ENCODE results near the gene TASOR2.

Gene TASOR2

GRCh38 chr10:5640036-5640435 is 44.6 kb upstream of the TASOR2 start:
- Histone ChIP-seq H3K27me3 (ENCODE audit: control insufficient read depth, insufficient read depth, low read length) (no peaks in the 10 kb centered on the region), H2AFZ (no peak overlapping the region), H3K36me3 (ENCODE audit: control insufficient read depth, insufficient read depth, low read length) (no peaks in the 10 kb centered on the region)

DNA sequence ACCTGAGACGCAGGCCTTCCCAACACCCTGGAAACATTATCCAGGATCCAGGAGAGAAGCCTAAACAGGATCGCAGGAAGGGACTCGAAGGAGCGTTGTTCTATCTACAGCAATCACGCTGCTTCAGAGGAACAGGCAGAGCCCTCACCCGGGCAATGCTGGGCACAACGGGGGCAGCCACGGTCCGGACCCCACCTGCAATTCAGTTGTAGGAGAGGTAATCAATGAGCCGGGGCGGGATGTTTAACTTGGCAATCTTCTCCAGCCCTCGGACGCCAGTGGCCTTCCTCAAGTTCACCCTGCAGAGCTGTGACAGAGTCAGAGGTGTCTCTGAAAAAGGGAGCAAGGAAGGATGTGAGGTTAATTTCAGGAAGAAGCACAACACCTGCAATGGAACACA is 44.1 kb upstream of the TASOR2 start:
- Histone ChIP-seq H3K79me2 (no peaks in the 10 kb centered on the region), H2AFZ (no peak overlapping the region), H3K4me2 (ENCODE audit: low read length) (no peak overlapping the region), H3K9ac (no peak overlapping the region), H3K4me3 (ENCODE audit: low read depth, low read length) (no peak overlapping the region), H3K27me3 (ENCODE audit: control insufficient read depth, insufficient read depth, low read length) (no peaks in the 10 kb centered on the region), H3K36me3 (ENCODE audit: control insufficient read depth, insufficient read depth, low read length) (no peaks in the 10 kb centered on the region), H3K4me1 (no peaks in the 10 kb centered on the region), H3K9me3 (ENCODE audit: control insufficient read depth, low read length) (no peaks in the 10 kb centered on the region), H3K27ac (no peak overlapping the region)
- TF ChIP-seq, protein P1, sequence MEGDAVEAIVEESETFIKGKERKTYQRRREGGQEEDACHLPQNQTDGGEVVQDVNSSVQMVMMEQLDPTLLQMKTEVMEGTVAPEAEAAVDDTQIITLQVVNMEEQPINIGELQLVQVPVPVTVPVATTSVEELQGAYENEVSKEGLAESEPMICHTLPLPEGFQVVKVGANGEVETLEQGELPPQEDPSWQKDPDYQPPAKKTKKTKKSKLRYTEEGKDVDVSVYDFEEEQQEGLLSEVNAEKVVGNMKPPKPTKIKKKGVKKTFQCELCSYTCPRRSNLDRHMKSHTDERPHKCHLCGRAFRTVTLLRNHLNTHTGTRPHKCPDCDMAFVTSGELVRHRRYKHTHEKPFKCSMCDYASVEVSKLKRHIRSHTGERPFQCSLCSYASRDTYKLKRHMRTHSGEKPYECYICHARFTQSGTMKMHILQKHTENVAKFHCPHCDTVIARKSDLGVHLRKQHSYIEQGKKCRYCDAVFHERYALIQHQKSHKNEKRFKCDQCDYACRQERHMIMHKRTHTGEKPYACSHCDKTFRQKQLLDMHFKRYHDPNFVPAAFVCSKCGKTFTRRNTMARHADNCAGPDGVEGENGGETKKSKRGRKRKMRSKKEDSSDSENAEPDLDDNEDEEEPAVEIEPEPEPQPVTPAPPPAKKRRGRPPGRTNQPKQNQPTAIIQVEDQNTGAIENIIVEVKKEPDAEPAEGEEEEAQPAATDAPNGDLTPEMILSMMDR (IDR thresholded peaks at IDR 0.05): no peak

More at GRCh38 chr10:5640036-5640435, 44.6 kb upstream of the TASOR2 start:
- no peaks in the 10 kb centered on the region for H3K79me2 ChIP-seq
- no peak overlapping the region for H3K4me2 ChIP-seq (ENCODE audit: low read length)
- H3K9ac ChIP-seq: no peak overlapping the region
- TF ChIP-seq, protein P1 (IDR thresholded peaks at IDR 0.05): no peak
- H3K27ac ChIP-seq: no peak overlapping the region
- H3K4me3 ChIP-seq (ENCODE audit: low read depth, low read length): no peak overlapping the region
- no peaks in the 10 kb centered on the region for H3K9me3 ChIP-seq (ENCODE audit: control insufficient read depth, low read length)
- H3K4me1 ChIP-seq: no peaks in the 10 kb centered on the region

- TF ChIP-seq, protein P1 (IDR thresholded peaks at IDR 0.05): no peak
- Histone ChIP-seq H3K79me2 (no peaks in the 10 kb centered on the region), H3K36me3 (ENCODE audit: control insufficient read depth, insufficient read depth, low read length) (no peaks in the 10 kb centered on the region), H3K4me3 (ENCODE audit: low read depth, low read length) (no peak overlapping the region), H3K27ac (no peak overlapping the region), H3K4me1 (no peaks in the 10 kb centered on the region), H3K27me3 (ENCODE audit: control insufficient read depth, insufficient read depth, low read length) (no peaks in the 10 kb centered on the region), H3K9me3 (ENCODE audit: control insufficient read depth, low read length) (no peaks in the 10 kb centered on the region), H2AFZ (no peak overlapping the region), H3K4me2 (ENCODE audit: low read length) (no peak overlapping the region), H3K9ac (no peak overlapping the region)
Observed at GRCh38 chr10:5641501-5641900, 43.1 kb upstream of the TASOR2 start.

GRCh38 chr10:5643346-5644067 is 41.1 kb upstream of the TASOR2 start:
- H3K4me1 ChIP-seq: no peaks in the 10 kb centered on the region
- no peak overlapping the region for H3K27ac ChIP-seq
- no peaks in the 10 kb centered on the region for H3K9me3 ChIP-seq (ENCODE audit: control insufficient read depth, low read length)
- no peaks in the 10 kb centered on the region for H3K36me3 ChIP-seq (ENCODE audit: control insufficient read depth, insufficient read depth, low read length)
- H3K27me3 ChIP-seq (ENCODE audit: control insufficient read depth, insufficient read depth, low read length): no peaks in the 10 kb centered on the region
- H3K79me2 ChIP-seq: no peaks in the 10 kb centered on the region
- H3K9ac ChIP-seq: no peak overlapping the region
- TF ChIP-seq, protein P1 (IDR thresholded peaks at IDR 0.05): no peak
- H3K4me2 ChIP-seq (ENCODE audit: low read length): no peak overlapping the region
- no peak overlapping the region for H3K4me3 ChIP-seq (ENCODE audit: low read depth, low read length)
- no peak overlapping the region for H2AFZ ChIP-seq

DNA sequence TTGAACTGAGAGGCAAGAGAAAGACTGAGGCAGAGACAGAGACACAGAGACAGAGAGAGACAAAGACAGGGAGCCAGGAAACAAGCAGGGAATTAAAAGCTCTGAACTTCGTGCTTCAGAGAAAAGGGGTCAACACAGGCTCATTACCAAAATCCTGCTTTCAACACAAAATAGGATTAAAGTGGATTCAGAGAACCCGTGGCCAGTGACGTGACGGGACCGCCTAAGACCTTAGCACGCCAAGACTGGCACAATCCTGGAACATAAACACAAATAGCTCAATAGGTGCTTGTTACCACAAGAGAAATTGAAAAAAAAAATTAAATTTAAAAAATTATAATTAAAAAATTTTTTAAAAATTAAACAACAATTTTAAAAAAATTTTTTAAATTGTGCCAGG is 39.7 kb upstream of the TASOR2 start:
- Histone ChIP-seq H3K79me2 (no peaks in the 10 kb centered on the region), H3K9me3 (ENCODE audit: control insufficient read depth, low read length) (no peaks in the 10 kb centered on the region), H3K9ac (no peak overlapping the region), H3K27me3 (ENCODE audit: control insufficient read depth, insufficient read depth, low read length) (no peaks in the 10 kb centered on the region), H3K36me3 (ENCODE audit: control insufficient read depth, insufficient read depth, low read length) (no peaks in the 10 kb centered on the region), H3K4me3 (ENCODE audit: low read depth, low read length) (no peak overlapping the region), H2AFZ (no peak overlapping the region), H3K27ac (no peak overlapping the region), H3K4me1 (no peaks in the 10 kb centered on the region), H3K4me2 (ENCODE audit: low read length) (no peak overlapping the region)
- TF ChIP-seq, protein P1 (IDR thresholded peaks at IDR 0.05): no peak

Data from parathyroid adenoma (tissue), 2 donors.